Adrenal gland (tissue), 5 donors: ENCODE results near the gene TINAGL1.
A peak's percentile ranks its signal among the peaks of the same experiment; 100 is the strongest.

Experiments
- POLR2A ChIP-seq, 2 donors: fragments of 450-650 bp; IDR thresholded peaks; one replicate each; pipeline ENCODE4 v1.6.1; 2017; ENCODE audit warnings: antibody characterized with exemption in 2 of 2, mild to moderate bottlenecking in 2 of 2, moderate library complexity in 1 of 2
- TF ChIP-seq, protein P1 (sequence below), 6 experiments: fragments of 450-650 bp in 4 of 6; fragments of 200-600 bp in 2 of 6; sonication (generic) in 1 of 6; IDR thresholded peaks; 1 replicate in 5 of 6; 2 replicates in 1 of 6; pipeline versions ENCODE4 v1.5.1 to v1.8.0; 2016 to 2021; ENCODE audit warnings: antibody characterized with exemption in 6 of 6, mild to moderate bottlenecking in 2 of 6, moderate library complexity in 1 of 6
- donor health status: DM: no; HTN: no; CAD: no.

DNA sequence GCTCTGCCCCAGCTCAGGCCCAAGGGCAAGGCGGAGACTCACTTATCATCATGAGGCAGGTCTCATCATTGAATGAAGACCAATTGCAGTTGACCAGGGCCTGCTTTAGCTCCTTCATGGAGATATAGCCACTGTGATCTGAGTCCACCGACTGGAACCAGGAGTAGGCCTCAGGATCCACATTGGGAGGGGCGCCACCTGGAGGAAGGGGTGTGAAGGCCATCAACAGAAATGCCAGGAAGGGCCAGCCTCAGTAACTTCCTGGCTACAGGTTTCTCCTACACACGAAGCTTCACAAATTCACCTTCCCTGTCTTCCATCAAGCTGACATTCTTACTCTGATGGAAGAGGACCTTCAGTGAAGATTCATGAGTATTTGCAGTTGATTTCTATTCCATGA, 56.8 kb downstream of the TINAGL1 start:
- TF ChIP-seq, protein P1, sequence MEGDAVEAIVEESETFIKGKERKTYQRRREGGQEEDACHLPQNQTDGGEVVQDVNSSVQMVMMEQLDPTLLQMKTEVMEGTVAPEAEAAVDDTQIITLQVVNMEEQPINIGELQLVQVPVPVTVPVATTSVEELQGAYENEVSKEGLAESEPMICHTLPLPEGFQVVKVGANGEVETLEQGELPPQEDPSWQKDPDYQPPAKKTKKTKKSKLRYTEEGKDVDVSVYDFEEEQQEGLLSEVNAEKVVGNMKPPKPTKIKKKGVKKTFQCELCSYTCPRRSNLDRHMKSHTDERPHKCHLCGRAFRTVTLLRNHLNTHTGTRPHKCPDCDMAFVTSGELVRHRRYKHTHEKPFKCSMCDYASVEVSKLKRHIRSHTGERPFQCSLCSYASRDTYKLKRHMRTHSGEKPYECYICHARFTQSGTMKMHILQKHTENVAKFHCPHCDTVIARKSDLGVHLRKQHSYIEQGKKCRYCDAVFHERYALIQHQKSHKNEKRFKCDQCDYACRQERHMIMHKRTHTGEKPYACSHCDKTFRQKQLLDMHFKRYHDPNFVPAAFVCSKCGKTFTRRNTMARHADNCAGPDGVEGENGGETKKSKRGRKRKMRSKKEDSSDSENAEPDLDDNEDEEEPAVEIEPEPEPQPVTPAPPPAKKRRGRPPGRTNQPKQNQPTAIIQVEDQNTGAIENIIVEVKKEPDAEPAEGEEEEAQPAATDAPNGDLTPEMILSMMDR (IDR thresholded peaks at IDR 0.05): peak in 2 of 6 experiments; percentile 13 to 30
- TF ChIP-seq POLR2A (IDR thresholded peaks at IDR 0.05): no peak
